H9 (cell line): ENCODE results near the gene NEK8. TPM values are rescaled to one million over a fixed set of nuclear protein-coding genes. Genes with fewer than 3 reads are reported as not detected.

Experiments
- DNase-seq: peaks from one replicate; pipeline ENCODE4 v3.0.0-alpha.2; 2017
- H2AFZ ChIP-seq: one replicate; pipeline ENCODE4 v1.6.1; 2013; ENCODE audit warnings: mild to moderate bottlenecking, low read length, control low read depth, moderate library complexity
- H2AK5ac ChIP-seq: 2 replicates; pipeline ENCODE4 v1.6.1; 2013; ENCODE audit warnings: low read length, control low read depth, mixed read lengths; ENCODE audit not compliant: insufficient read length
- H2BK120ac ChIP-seq: one replicate; pipeline ENCODE4 v1.6.1; 2013; ENCODE audit warnings: low read depth, mild to moderate bottlenecking, low read length, control low read depth, inconsistent platforms; ENCODE audit not compliant: poor library complexity, severe bottlenecking
- H2BK12ac ChIP-seq: 2 replicates; pipeline ENCODE4 v1.6.1; 2013; ENCODE audit warnings: low read length, control low read depth, mixed read lengths, low read depth; ENCODE audit not compliant: insufficient read length
- H2BK15ac ChIP-seq: 2 replicates; pipeline ENCODE4 v1.6.1; 2013; ENCODE audit warnings: low read depth, low read length, control low read depth
- H2BK20ac ChIP-seq: one replicate; pipeline ENCODE4 v1.6.1; 2013; ENCODE audit warnings: low read depth, mild to moderate bottlenecking, low read length, control low read depth, inconsistent platforms; ENCODE audit not compliant: poor library complexity, severe bottlenecking
- H2BK5ac ChIP-seq: 2 replicates; pipeline ENCODE4 v1.6.1; 2013; ENCODE audit warnings: low read length, control low read depth, mixed read lengths; ENCODE audit not compliant: insufficient read length
- H3K14ac ChIP-seq: 2 replicates; pipeline ENCODE4 v1.6.1; 2013; ENCODE audit warnings: low read length, control low read depth; ENCODE audit not compliant: insufficient read depth
- H3K18ac ChIP-seq: 2 replicates; pipeline ENCODE4 v1.6.1; 2013; ENCODE audit warnings: low read depth, mild to moderate bottlenecking, mixed read lengths, low read length, control low read depth; ENCODE audit not compliant: insufficient read length
- H3K23ac ChIP-seq: 2 replicates; pipeline ENCODE4 v1.6.1; 2013; ENCODE audit warnings: low read length, control low read depth, mixed read lengths, low read depth; ENCODE audit not compliant: insufficient read length
- H3K23me2 ChIP-seq: 2 replicates; pipeline ENCODE4 v1.6.1; 2013; ENCODE audit warnings: low read depth, mild to moderate bottlenecking, mixed read lengths, low read length, control low read depth; ENCODE audit not compliant: insufficient read length, poor library complexity, severe bottlenecking
- H3K27ac ChIP-seq: 2 replicates; pipeline ENCODE4 v1.5.1; 2013; ENCODE audit warnings: low read length, control low read depth, mixed read lengths, low read depth; ENCODE audit not compliant: insufficient read length
- H3K27me3 ChIP-seq: 2 replicates; pipeline ENCODE4 v1.6.1; 2013; ENCODE audit warnings: low read length, control low read depth, inconsistent platforms; ENCODE audit not compliant: insufficient read depth
- H3K4ac ChIP-seq: 2 replicates; pipeline ENCODE4 v1.6.1; 2013; ENCODE audit warnings: low read depth, mild to moderate bottlenecking, control low read depth, inconsistent platforms, low read length, moderate library complexity
- H3K4me1 ChIP-seq: 2 replicates; pipeline ENCODE4 v1.6.1; 2013; ENCODE audit warnings: low read length, control low read depth, inconsistent platforms; ENCODE audit not compliant: insufficient read depth
- H3K4me2 ChIP-seq: 2 replicates; pipeline ENCODE4 v1.6.1; 2013; ENCODE audit warnings: low read length, control low read depth, mixed read lengths; ENCODE audit not compliant: insufficient read length, insufficient read depth
- H3K56ac ChIP-seq: 2 replicates; pipeline ENCODE4 v1.6.1; 2013; ENCODE audit warnings: low read depth, mild to moderate bottlenecking, mixed read lengths, low read length, control low read depth; ENCODE audit not compliant: insufficient read length
- H3K79me1 ChIP-seq: 2 replicates; pipeline ENCODE4 v1.6.1; 2013; ENCODE audit warnings: low read depth, mild to moderate bottlenecking, moderate library complexity, low read length, control low read depth, inconsistent platforms; ENCODE audit not compliant: insufficient read depth, poor library complexity, severe bottlenecking
- H3K79me2 ChIP-seq: 2 replicates; pipeline ENCODE4 v1.6.1; 2013; ENCODE audit warnings: low read length, control low read depth, inconsistent platforms; ENCODE audit not compliant: insufficient read depth
- H3K9ac ChIP-seq: 2 replicates; pipeline ENCODE4 v1.6.1; 2013; ENCODE audit warnings: low read length, control low read depth, mixed read lengths; ENCODE audit not compliant: insufficient read length; ENCODE audit errors: extremely low read depth
- H3K9me3 ChIP-seq: one replicate; pipeline ENCODE4 v1.6.1; 2013; ENCODE audit warnings: low read depth, low read length, inconsistent platforms; ENCODE audit not compliant: control insufficient read depth
- H3T11ph ChIP-seq: one replicate; pipeline ENCODE4 v1.6.1; 2013; ENCODE audit warnings: mild to moderate bottlenecking, low read length, control low read depth, inconsistent platforms
- H4K20me1 ChIP-seq: one replicate; pipeline ENCODE4 v1.6.1; 2013; ENCODE audit not compliant: control insufficient read depth, insufficient read length, insufficient read depth
- H4K5ac ChIP-seq: 2 replicates; pipeline ENCODE4 v1.6.1; 2013; ENCODE audit warnings: low read depth, mild to moderate bottlenecking, mixed read lengths, low read length, control low read depth; ENCODE audit not compliant: insufficient read length
- H4K8ac ChIP-seq: replicated peaks from 2 replicates; pipeline ENCODE4 v1.6.1; 2013; ENCODE audit warnings: low read length, control low read depth, mixed read lengths, low read depth; ENCODE audit not compliant: insufficient read length
- H4K91ac ChIP-seq: 2 replicates; pipeline ENCODE4 v1.6.1; 2013; ENCODE audit warnings: low read depth, mild to moderate bottlenecking, moderate library complexity, mixed read lengths, low read length, control low read depth; ENCODE audit not compliant: insufficient read length
- H3K27ac Mint-ChIP-seq, 3 experiments: 2 replicates in 2 of 3; 3 replicates in 1 of 3; pipeline ENCODE4 v1.8.0; 2020 to 2021; ENCODE audit warnings: mixed read lengths in 3 of 3, mild to moderate bottlenecking in 1 of 3, moderate library complexity in 1 of 3
- H3K27me3 Mint-ChIP-seq: 2 replicates; pipeline ENCODE4 v1.8.0; 2021; ENCODE audit warnings: low read depth, mild to moderate bottlenecking, moderate library complexity, mixed read lengths
- H3K36me3 Mint-ChIP-seq, 3 experiments: 2 replicates in 2 of 3; 3 replicates in 1 of 3; pipeline ENCODE4 v1.8.0; 2020 to 2021; ENCODE audit warnings: low read depth in 3 of 3, mixed read lengths in 3 of 3; ENCODE audit not compliant: insufficient read depth in 1 of 3
- H3K4me1 Mint-ChIP-seq, 2 experiments: 2 replicates each; pipeline ENCODE4 v1.8.0; 2020; ENCODE audit warnings: mixed read lengths in 2 of 2
- H3K4me3 Mint-ChIP-seq, 2 experiments: 2 replicates in 1 of 2; 3 replicates in 1 of 2; pipeline ENCODE4 v1.8.0; 2020 to 2021; ENCODE audit warnings: mild to moderate bottlenecking in 2 of 2, mixed read lengths in 2 of 2, moderate library complexity in 1 of 2
- H3K9me3 Mint-ChIP-seq, 2 experiments: 2 replicates in 1 of 2; 3 replicates in 1 of 2; pipeline ENCODE4 v1.8.0; 2020; ENCODE audit warnings: mild to moderate bottlenecking in 2 of 2, mixed read lengths in 2 of 2, moderate library complexity in 1 of 2
- WGBS: extraction: QIAGEN DNeasy Blood & Tissue Kit; methylation state at CpG from one replicate; pipeline ENCODE4 v1.1.7; 2013; ENCODE audit warnings: missing lambda C conversion rate, low lambda C conversion rate, mixed read lengths; ENCODE audit not compliant: insufficient read length; ENCODE audit errors: extremely low coverage; 5-methylcytosine and 5-hydroxymethylcytosine counted together
- total RNA-seq: library from RNA; stranded (reverse); gene quantifications from 2 replicates; pipeline ENCODE4 v1.2.1, GENCODE V29; 2021
- TF ChIP-seq, protein P1 (sequence below): fragments of 200-600 bp; sonication (generic); conservative IDR thresholded peaks from 3 replicates; pipeline ENCODE4 v1.8.0; 2021; ENCODE audit warnings: antibody characterized with exemption, mild to moderate bottlenecking

NEK8 gene
- total RNA-seq, 1 experiment from 2014 or later = 18.8 TPM

DNA sequence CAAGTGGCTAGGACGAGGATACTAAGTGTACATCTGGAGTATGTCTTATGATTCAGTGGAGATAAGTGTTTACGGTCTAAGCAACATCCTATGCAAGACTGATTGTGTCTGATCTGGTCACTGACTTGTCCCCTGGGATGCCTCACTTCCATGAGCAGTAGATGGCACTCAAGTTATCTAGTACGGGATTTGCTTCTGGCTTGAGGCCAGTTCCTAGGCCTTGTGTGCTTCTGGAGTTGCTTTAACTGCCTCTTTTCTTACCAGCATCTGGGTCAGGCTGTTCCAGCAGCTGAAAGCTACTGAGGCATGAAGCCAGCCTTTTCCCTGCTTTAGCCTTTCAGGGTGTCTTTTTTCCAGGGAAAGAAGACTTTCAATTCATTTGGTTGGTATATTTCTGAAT lies 43.6 kb upstream of the NEK8 start:
- no peak overlapping the region for H2BK20ac ChIP-seq
- no peak overlapping the region for H2AFZ ChIP-seq
- TF ChIP-seq, protein P1, sequence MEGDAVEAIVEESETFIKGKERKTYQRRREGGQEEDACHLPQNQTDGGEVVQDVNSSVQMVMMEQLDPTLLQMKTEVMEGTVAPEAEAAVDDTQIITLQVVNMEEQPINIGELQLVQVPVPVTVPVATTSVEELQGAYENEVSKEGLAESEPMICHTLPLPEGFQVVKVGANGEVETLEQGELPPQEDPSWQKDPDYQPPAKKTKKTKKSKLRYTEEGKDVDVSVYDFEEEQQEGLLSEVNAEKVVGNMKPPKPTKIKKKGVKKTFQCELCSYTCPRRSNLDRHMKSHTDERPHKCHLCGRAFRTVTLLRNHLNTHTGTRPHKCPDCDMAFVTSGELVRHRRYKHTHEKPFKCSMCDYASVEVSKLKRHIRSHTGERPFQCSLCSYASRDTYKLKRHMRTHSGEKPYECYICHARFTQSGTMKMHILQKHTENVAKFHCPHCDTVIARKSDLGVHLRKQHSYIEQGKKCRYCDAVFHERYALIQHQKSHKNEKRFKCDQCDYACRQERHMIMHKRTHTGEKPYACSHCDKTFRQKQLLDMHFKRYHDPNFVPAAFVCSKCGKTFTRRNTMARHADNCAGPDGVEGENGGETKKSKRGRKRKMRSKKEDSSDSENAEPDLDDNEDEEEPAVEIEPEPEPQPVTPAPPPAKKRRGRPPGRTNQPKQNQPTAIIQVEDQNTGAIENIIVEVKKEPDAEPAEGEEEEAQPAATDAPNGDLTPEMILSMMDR = no peak
- DNase-seq = no peak
- no peaks in the 10 kb centered on the region for H4K20me1 ChIP-seq
- no peak overlapping the region for H4K91ac ChIP-seq
- H3K79me1 ChIP-seq = no peaks in the 10 kb centered on the region
- no peak overlapping the region for H4K5ac ChIP-seq
- WGBS = no CpG with 5 or more reads among the region's 3 CpGs
- no peaks in the 10 kb centered on the region for H3K23me2 ChIP-seq
- no peak overlapping the region for H2BK15ac ChIP-seq
- no peak overlapping the region for H3K4me2 ChIP-seq
- Mint-ChIP-seq H3K36me3 (peaks cover 67 to 96% (median 94%) of the 10 kb centered on the region in 3 experiments; a peak in 6 of 7 replicates), H3K27ac (no peak overlapping the region), H3K4me1 (no peaks in the 10 kb centered on the region), H3K4me3 (no peak overlapping the region), H3K27me3 (no peaks in the 10 kb centered on the region), H3K9me3 (no peaks in the 10 kb centered on the region)
- no peak overlapping the region for H2BK120ac ChIP-seq
- H2BK5ac ChIP-seq = no peak overlapping the region
- H3K56ac ChIP-seq = no peak overlapping the region
- H4K8ac ChIP-seq = no peak overlapping the region
- no peak overlapping the region for H3K9ac ChIP-seq
- no peak overlapping the region for H3K14ac ChIP-seq
- no peak overlapping the region for H3K23ac ChIP-seq
- H3K27ac ChIP-seq = no peak overlapping the region
- H3K9me3 ChIP-seq = no peaks in the 10 kb centered on the region
- H3K4me1 ChIP-seq = no peaks in the 10 kb centered on the region
- no peak overlapping the region for H3K4ac ChIP-seq
- no peak overlapping the region for H2AK5ac ChIP-seq
- no peak overlapping the region for H3T11ph ChIP-seq
- no peaks in the 10 kb centered on the region for H3K79me2 ChIP-seq
- H3K18ac ChIP-seq = no peak overlapping the region
- H2BK12ac ChIP-seq = no peak overlapping the region
- peaks cover 1% of the 10 kb centered on the region; the same call in 1 of the 2 replicates for H3K27me3 ChIP-seq
